ENCODE data around the gene MAP3K2. TPM values are rescaled to one million over a fixed set of nuclear protein-coding genes. Genes with fewer than 3 reads are reported as not detected.

Gene MAP3K2
- total and polyA plus RNA-seq, 2 experiments from 2014 or later, result 10.2 to 23.5 TPM

DNA sequence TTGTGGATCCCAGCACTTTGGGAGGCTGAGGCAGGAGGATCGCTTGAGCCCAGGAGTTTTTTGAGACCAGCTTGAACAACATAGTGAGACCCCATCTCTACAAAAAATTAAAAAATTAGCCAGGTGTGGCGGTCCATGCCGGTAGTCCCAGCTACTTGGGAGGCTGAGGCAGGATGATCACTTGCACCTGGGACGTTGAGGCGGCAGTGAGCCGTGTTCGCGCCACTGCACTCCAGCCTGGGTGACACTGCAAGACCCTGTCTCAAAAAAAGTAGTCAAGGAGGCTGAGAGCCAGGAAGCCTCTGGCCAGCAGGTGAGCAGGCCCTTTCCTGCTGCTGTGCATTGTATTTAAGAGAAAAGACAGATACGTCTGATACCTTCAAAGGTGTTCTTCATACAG is 19.3 kb upstream of the MAP3K2 start:
- peak overlapping the region; percentile 71 for H3K4me3 ChIP-seq
- peaks cover 21% of the 10 kb centered on the region for H3K4me1 Mint-ChIP-seq
- H3K27ac Mint-ChIP-seq, result no peak overlapping the region
- H2AFZ ChIP-seq, result no peak overlapping the region
- H3K4me2 ChIP-seq, result peak overlapping the region; percentile 60; the same call in 1 of the 2 replicates
- peak overlapping the region; percentile 65 for H3K4me3 Mint-ChIP-seq
- no peak overlapping the region for H3K27ac ChIP-seq (ENCODE audit: low read depth)
- TF ChIP-seq EZH2phosphoT487 (IDR thresholded peaks at IDR 0.05; ENCODE audit: unreplicated experiment), result no peak
- DNase-seq (ENCODE audit: low spot score), result no peak
- H3K9me2 ChIP-seq (ENCODE audit: insufficient read depth), result no peaks in the 10 kb centered on the region
- H4K20me1 ChIP-seq (replicated peaks; ENCODE audit: insufficient read depth), result no peaks in the 10 kb centered on the region
- peaks cover 6% of the 10 kb centered on the region for H3K27me3 Mint-ChIP-seq (ENCODE audit: insufficient read depth, low read depth, poor library complexity)
- H3K4me1 ChIP-seq (ENCODE audit: insufficient read depth), result peaks cover 5% of the 10 kb centered on the region
- peaks cover 4% of the 10 kb centered on the region; the same call in 1 of the 2 replicates for H3F3A ChIP-seq (replicated peaks; ENCODE audit: low read depth)
- no peaks in the 10 kb centered on the region for H3K36me3 Mint-ChIP-seq (ENCODE audit: low read depth)
- H3K27me3 ChIP-seq (ENCODE audit: insufficient read depth), result no peaks in the 10 kb centered on the region
- no peaks in the 10 kb centered on the region for H3K9me3 Mint-ChIP-seq
- no peaks in the 10 kb centered on the region for H3K36me3 ChIP-seq (ENCODE audit: insufficient read depth)
- no peak for ATAC-seq
- H3K79me2 ChIP-seq (replicated peaks; ENCODE audit: insufficient read depth), result no peaks in the 10 kb centered on the region

DNA sequence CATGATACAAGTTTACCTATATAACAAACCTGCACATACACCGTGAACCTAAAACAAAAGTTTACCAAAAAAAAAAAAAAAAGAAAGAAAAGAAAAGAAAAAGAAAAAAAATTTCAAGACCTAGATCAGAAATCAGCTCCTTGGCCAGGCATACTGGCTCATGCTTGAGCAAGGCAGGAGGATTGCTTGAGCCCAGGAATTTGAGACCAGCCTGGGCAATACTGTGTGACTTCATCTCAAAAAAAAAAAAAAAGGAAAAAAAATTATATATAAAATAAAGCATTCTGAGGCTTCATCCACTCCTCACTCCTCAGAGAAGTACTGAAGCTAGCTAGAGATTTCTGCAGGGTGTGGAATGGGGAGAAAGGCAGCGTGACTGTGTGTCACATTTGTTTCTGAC is 18.7 kb upstream of the MAP3K2 start:
- DNase-seq (ENCODE audit: low spot score), result no peak
- H3K79me2 ChIP-seq (replicated peaks; ENCODE audit: insufficient read depth), result no peaks in the 10 kb centered on the region

More for the DNA sequence above, 18.7 kb upstream of the MAP3K2 start:
- Histone ChIP-seq H3K9me2 (ENCODE audit: insufficient read depth) (no peaks in the 10 kb centered on the region), H3K4me3 (no peak overlapping the region), H4K20me1 (replicated peaks; ENCODE audit: insufficient read depth) (no peaks in the 10 kb centered on the region), H3K4me1 (ENCODE audit: insufficient read depth) (peaks cover 5% of the 10 kb centered on the region), H2AFZ (no peak overlapping the region), H3K36me3 (ENCODE audit: insufficient read depth) (no peaks in the 10 kb centered on the region), H3K27ac (ENCODE audit: low read depth) (no peak overlapping the region), H3F3A (replicated peaks; ENCODE audit: low read depth) (peaks cover 4% of the 10 kb centered on the region; the same call in 1 of the 2 replicates), H3K27me3 (ENCODE audit: insufficient read depth) (no peaks in the 10 kb centered on the region), H3K4me2 (no peak overlapping the region)
- no peak for ATAC-seq
- Mint-ChIP-seq H3K27ac (no peak overlapping the region), H3K9me3 (no peaks in the 10 kb centered on the region), H3K4me3 (no peak overlapping the region), H3K4me1 (peaks cover 23% of the 10 kb centered on the region), H3K27me3 (ENCODE audit: insufficient read depth, low read depth, poor library complexity) (peaks cover 6% of the 10 kb centered on the region), H3K36me3 (ENCODE audit: low read depth) (no peaks in the 10 kb centered on the region)
- TF ChIP-seq ZNF114 (CRISPR knock-in tag; IDR thresholded peaks at IDR 0.05), result no peak
- TF ChIP-seq, protein P1, sequence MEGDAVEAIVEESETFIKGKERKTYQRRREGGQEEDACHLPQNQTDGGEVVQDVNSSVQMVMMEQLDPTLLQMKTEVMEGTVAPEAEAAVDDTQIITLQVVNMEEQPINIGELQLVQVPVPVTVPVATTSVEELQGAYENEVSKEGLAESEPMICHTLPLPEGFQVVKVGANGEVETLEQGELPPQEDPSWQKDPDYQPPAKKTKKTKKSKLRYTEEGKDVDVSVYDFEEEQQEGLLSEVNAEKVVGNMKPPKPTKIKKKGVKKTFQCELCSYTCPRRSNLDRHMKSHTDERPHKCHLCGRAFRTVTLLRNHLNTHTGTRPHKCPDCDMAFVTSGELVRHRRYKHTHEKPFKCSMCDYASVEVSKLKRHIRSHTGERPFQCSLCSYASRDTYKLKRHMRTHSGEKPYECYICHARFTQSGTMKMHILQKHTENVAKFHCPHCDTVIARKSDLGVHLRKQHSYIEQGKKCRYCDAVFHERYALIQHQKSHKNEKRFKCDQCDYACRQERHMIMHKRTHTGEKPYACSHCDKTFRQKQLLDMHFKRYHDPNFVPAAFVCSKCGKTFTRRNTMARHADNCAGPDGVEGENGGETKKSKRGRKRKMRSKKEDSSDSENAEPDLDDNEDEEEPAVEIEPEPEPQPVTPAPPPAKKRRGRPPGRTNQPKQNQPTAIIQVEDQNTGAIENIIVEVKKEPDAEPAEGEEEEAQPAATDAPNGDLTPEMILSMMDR (conservative IDR thresholded peaks at IDR 0.05; ENCODE audit: low read depth in 2 of 2), result no peak
- no peak for TF ChIP-seq EZH2 (IDR thresholded peaks at IDR 0.05; ENCODE audit: low read depth, unreplicated experiment)
- no peak for TF ChIP-seq STAT1 (IDR thresholded peaks at IDR 0.05; ENCODE audit: unreplicated experiment)
- TF ChIP-seq NANOG (IDR thresholded peaks at IDR 0.05; ENCODE audit: borderline replicate concordance), result no peak
- no peak for TF ChIP-seq ZNF331 (CRISPR knock-in tag; IDR thresholded peaks at IDR 0.05; ENCODE audit: low read depth)
- TF ChIP-seq, protein P2, sequence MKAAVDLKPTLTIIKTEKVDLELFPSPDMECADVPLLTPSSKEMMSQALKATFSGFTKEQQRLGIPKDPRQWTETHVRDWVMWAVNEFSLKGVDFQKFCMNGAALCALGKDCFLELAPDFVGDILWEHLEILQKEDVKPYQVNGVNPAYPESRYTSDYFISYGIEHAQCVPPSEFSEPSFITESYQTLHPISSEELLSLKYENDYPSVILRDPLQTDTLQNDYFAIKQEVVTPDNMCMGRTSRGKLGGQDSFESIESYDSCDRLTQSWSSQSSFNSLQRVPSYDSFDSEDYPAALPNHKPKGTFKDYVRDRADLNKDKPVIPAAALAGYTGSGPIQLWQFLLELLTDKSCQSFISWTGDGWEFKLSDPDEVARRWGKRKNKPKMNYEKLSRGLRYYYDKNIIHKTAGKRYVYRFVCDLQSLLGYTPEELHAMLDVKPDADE (IDR thresholded peaks at IDR 0.05), result no peak
- TF ChIP-seq CREB1 (CRISPR knock-in tag; IDR thresholded peaks at IDR 0.05; ENCODE audit: low read depth), result no peak
- no peak for TF ChIP-seq POLR2AphosphoS5 (IDR thresholded peaks at IDR 0.05; ENCODE audit: low read depth)
- TF ChIP-seq, protein P3, sequence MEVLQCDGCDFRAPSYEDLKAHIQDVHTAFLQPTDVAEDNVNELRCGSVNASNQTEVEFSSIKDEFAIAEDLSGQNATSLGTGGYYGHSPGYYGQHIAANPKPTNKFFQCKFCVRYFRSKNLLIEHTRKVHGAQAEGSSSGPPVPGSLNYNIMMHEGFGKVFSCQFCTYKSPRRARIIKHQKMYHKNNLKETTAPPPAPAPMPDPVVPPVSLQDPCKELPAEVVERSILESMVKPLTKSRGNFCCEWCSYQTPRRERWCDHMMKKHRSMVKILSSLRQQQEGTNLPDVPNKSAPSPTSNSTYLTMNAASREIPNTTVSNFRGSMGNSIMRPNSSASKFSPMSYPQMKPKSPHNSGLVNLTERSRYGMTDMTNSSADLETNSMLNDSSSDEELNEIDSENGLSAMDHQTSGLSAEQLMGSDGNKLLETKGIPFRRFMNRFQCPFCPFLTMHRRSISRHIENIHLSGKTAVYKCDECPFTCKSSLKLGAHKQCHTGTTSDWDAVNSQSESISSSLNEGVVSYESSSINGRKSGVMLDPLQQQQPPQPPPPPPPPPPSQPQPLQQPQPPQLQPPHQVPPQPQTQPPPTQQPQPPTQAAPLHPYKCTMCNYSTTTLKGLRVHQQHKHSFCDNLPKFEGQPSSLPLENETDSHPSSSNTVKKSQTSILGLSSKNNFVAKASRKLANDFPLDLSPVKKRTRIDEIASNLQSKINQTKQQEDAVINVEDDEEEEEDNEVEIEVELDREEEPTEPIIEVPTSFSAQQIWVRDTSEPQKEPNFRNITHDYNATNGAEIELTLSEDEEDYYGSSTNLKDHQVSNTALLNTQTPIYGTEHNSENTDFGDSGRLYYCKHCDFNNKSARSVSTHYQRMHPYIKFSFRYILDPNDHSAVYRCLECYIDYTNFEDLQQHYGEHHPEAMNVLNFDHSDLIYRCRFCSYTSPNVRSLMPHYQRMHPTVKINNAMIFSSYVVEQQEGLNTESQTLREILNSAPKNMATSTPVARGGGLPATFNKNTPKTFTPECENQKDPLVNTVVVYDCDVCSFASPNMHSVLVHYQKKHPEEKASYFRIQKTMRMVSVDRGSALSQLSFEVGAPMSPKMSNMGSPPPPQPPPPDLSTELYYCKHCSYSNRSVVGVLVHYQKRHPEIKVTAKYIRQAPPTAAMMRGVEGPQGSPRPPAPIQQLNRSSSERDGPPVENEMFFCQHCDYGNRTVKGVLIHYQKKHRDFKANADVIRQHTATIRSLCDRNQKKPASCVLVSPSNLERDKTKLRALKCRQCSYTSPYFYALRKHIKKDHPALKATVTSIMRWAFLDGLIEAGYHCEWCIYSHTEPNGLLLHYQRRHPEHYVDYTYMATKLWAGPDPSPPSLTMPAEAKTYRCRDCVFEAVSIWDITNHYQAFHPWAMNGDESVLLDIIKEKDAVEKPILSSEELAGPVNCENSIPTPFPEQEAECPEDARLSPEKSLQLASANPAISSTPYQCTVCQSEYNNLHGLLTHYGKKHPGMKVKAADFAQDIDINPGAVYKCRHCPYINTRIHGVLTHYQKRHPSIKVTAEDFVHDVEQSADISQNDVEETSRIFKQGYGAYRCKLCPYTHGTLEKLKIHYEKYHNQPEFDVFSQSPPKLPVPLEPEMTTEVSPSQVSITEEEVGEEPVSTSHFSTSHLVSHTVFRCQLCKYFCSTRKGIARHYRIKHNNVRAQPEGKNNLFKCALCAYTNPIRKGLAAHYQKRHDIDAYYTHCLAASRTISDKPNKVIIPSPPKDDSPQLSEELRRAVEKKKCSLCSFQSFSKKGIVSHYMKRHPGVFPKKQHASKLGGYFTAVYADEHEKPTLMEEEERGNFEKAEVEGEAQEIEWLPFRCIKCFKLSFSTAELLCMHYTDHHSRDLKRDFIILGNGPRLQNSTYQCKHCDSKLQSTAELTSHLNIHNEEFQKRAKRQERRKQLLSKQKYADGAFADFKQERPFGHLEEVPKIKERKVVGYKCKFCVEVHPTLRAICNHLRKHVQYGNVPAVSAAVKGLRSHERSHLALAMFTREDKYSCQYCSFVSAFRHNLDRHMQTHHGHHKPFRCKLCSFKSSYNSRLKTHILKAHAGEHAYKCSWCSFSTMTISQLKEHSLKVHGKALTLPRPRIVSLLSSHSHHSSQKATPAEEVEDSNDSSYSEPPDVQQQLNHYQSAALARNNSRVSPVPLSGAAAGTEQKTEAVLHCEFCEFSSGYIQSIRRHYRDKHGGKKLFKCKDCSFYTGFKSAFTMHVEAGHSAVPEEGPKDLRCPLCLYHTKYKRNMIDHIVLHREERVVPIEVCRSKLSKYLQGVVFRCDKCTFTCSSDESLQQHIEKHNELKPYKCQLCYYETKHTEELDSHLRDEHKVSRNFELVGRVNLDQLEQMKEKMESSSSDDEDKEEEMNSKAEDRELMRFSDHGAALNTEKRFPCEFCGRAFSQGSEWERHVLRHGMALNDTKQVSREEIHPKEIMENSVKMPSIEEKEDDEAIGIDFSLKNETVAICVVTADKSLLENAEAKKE (CRISPR knock-in tag; IDR thresholded peaks at IDR 0.05), result no peak
- TF ChIP-seq JUNB (IDR thresholded peaks at IDR 0.05; ENCODE audit: unreplicated experiment), result no peak
- no peak for TF ChIP-seq EZH2phosphoT487 (IDR thresholded peaks at IDR 0.05; ENCODE audit: unreplicated experiment)
